ENCODE results near the gene NDFIP2. TPM values are rescaled to one million over a fixed set of nuclear protein-coding genes. Genes with fewer than 3 reads are reported as not detected.

Gene NDFIP2, protein sequence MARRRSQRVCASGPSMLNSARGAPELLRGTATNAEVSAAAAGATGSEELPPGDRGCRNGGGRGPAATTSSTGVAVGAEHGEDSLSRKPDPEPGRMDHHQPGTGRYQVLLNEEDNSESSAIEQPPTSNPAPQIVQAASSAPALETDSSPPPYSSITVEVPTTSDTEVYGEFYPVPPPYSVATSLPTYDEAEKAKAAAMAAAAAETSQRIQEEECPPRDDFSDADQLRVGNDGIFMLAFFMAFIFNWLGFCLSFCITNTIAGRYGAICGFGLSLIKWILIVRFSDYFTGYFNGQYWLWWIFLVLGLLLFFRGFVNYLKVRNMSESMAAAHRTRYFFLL
- 21.2 and 22.7 TPM in 2 replicates for total RNA-seq
- long read RNA-seq, full-length matches to known transcripts, result 88 of 99 reads
- long read RNA-seq, partial matches to known transcripts, result 2 of 99 reads
- long read RNA-seq, other reads (novel, unspliced or antisense), result 9 of 99 reads

DNA sequence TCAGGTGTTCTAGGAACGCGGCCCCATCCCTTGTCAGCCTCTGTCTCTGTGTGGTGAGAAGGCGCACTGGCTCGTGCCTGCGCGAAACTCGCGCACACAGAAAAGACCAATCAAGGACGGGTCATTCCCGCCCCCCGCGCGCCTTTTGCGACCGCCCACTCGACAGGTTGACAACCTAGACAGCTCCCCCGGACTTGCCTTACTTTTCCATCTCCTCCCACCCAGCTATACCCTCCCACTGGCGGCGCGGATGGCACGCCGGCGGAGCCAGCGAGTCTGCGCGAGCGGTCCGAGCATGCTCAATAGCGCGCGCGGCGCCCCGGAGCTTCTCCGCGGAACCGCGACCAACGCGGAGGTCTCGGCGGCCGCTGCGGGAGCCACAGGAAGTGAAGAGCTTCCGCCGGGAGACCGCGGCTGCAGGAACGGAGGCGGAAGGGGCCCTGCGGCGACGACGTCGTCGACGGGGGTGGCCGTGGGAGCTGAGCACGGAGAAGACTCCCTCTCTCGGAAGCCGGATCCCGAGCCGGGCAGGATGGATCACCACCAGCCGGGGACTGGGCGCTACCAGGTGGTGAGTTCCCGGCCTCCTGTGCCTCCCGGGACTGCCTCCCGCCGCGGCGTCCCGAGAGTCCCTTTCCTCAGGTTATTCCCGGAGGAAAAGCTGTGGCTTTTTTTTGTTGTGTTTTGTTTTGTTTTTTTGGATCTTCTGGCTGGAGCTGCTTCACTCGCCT, at the start of gene NDFIP2:
Gene NDFIP2, plus strand, starts transcription at position 202 of the 731 bp plus-strand sequence. Its CDS starts 49 bp downstream, at position 251.
- H3K27me3 Mint-ChIP-seq (ENCODE audit: low read depth), result peaks cover 47% of the 10 kb centered on the region
- peak within 1 kb of the TSS; percentile 93 for H3K4me3 Mint-ChIP-seq
- TF ChIP-seq, protein P1, sequence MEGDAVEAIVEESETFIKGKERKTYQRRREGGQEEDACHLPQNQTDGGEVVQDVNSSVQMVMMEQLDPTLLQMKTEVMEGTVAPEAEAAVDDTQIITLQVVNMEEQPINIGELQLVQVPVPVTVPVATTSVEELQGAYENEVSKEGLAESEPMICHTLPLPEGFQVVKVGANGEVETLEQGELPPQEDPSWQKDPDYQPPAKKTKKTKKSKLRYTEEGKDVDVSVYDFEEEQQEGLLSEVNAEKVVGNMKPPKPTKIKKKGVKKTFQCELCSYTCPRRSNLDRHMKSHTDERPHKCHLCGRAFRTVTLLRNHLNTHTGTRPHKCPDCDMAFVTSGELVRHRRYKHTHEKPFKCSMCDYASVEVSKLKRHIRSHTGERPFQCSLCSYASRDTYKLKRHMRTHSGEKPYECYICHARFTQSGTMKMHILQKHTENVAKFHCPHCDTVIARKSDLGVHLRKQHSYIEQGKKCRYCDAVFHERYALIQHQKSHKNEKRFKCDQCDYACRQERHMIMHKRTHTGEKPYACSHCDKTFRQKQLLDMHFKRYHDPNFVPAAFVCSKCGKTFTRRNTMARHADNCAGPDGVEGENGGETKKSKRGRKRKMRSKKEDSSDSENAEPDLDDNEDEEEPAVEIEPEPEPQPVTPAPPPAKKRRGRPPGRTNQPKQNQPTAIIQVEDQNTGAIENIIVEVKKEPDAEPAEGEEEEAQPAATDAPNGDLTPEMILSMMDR (conservative IDR thresholded peaks at IDR 0.05), result no peak
- peaks cover 22% of the 10 kb centered on the region for H3K4me1 Mint-ChIP-seq
- no peaks in the 10 kb centered on the region for H3K9me3 Mint-ChIP-seq
- H3K27ac Mint-ChIP-seq (ENCODE audit: unreplicated experiment), result peak within 1 kb of the TSS; percentile 85
- H3K36me3 Mint-ChIP-seq (ENCODE audit: low read depth), result no peaks in the 10 kb centered on the region
- peak; percentile 82 for DNase-seq (ENCODE audit: low read depth, low spot score)

DNA sequence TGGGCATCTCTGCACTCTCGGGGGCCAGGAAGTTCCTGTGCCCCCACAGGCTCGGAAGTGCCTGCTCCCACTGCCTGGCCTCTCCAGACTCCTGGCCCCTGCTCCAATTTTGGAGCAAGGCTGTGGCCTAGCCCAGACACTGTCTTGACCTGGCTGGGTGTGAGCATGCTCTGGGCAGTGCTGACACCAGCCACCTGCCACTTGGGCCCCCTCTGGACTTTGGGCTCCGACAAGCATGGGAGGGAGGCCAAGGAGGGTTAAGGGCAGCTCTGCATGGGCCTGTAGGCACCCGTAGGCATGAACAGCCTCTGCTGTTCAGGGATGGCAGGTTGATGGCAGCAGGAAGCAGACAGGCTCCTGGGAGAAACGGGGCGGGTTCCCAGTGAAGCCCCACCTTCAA, 48.9 kb upstream of the NDFIP2 start:
- Mint-ChIP-seq H3K27ac (ENCODE audit: unreplicated experiment) (no peak overlapping the region), H3K4me1 (peaks cover 13% of the 10 kb centered on the region)
- no peak for DNase-seq (ENCODE audit: low read depth, low spot score)

DNA sequence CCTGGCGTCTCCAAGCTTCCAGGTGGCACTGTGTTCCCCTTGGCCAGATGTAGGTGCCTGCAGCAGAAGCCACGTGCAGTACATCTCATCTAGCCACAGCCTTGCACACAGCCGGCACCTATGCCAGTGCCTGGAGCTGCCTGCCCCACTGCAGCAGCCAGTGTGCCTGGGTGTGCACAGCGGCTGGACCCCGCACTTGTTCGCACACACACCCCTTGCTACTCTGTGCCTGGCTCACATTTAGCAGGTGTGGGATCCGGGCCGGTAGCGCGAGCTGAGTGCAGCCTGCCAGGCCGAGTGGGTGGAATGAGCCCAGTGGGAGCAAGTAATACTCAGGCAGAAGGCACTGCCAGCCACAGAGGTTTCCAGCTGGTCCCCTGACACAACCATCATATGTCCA, 48.0 kb upstream of the NDFIP2 start:
- DNase-seq (ENCODE audit: low read depth, low spot score), result no peak
- H3K4me1 Mint-ChIP-seq, result peaks cover 5% of the 10 kb centered on the region
- H3K9me3 Mint-ChIP-seq, result no peaks in the 10 kb centered on the region

More for the DNA sequence above, 48.9 kb upstream of the NDFIP2 start:
- no peaks in the 10 kb centered on the region for H3K36me3 Mint-ChIP-seq (ENCODE audit: low read depth)
- TF ChIP-seq, protein P1 (conservative IDR thresholded peaks at IDR 0.05), result no peak
- H3K4me3 Mint-ChIP-seq, result no peak overlapping the region
- no peaks in the 10 kb centered on the region for H3K9me3 Mint-ChIP-seq
- no peaks in the 10 kb centered on the region for H3K27me3 Mint-ChIP-seq (ENCODE audit: low read depth)

DNA sequence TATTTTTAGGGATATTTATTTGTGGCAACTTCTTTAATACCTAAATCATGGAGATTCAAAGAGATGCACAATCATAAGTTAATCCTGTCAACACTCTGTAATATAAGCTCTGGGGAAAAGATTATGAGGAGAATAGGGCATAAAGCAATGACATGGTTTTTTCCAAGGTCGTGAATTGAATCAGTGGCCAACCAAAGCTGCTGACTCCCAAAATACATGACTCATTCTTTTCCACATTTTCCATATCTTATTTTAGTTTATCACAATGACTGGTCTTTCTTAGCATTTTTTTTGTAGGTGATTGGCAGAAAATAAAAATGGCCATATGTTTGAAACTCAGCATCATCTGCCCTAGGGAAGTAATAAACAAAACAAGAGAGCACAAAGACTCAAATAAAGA, 46.4 kb upstream of the NDFIP2 start:
- TF ChIP-seq, protein P1 (conservative IDR thresholded peaks at IDR 0.05), result no peak

More for the DNA sequence above, 48.0 kb upstream of the NDFIP2 start:
- H3K27ac Mint-ChIP-seq (ENCODE audit: unreplicated experiment), result no peak overlapping the region
- no peak overlapping the region for H3K4me3 Mint-ChIP-seq
- H3K36me3 Mint-ChIP-seq (ENCODE audit: low read depth), result no peaks in the 10 kb centered on the region
- H3K27me3 Mint-ChIP-seq (ENCODE audit: low read depth), result no peaks in the 10 kb centered on the region
- TF ChIP-seq, protein P1 (conservative IDR thresholded peaks at IDR 0.05), result no peak

DNA sequence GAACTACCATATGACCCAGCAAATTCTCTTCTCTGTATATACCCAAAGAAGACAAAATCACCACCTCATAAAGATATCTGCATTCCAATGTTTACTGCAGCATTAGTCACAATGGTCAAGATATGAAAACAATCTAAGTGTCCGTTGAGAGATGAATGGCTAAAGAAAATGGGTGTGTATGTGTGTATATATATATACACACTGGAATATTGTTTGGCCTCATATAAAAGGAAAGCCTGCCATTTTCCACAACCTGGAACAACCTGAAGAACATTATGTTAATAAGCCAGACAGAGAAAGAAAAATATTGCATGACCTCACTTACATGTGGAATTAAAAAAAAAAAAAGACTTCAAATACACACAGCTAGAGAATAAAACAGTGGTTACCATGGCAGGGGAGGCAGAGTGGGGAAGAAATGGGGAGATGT, 45.4 kb upstream of the NDFIP2 start:
- no peak for DNase-seq (ENCODE audit: low read depth, low spot score)
- H3K27me3 Mint-ChIP-seq (ENCODE audit: low read depth), result no peaks in the 10 kb centered on the region
- no peak overlapping the region for H3K4me3 Mint-ChIP-seq
- H3K27ac Mint-ChIP-seq (ENCODE audit: unreplicated experiment), result no peak overlapping the region
- H3K36me3 Mint-ChIP-seq (ENCODE audit: low read depth), result no peaks in the 10 kb centered on the region
- TF ChIP-seq, protein P1 (conservative IDR thresholded peaks at IDR 0.05), result no peak
- no peaks in the 10 kb centered on the region for H3K4me1 Mint-ChIP-seq
- no peaks in the 10 kb centered on the region for H3K9me3 Mint-ChIP-seq

More for the DNA sequence above, 46.4 kb upstream of the NDFIP2 start:
- no peak for DNase-seq (ENCODE audit: low read depth, low spot score)
- Mint-ChIP-seq H3K4me1 (no peaks in the 10 kb centered on the region), H3K27me3 (ENCODE audit: low read depth) (no peaks in the 10 kb centered on the region), H3K9me3 (no peaks in the 10 kb centered on the region), H3K36me3 (ENCODE audit: low read depth) (no peaks in the 10 kb centered on the region), H3K4me3 (no peak overlapping the region), H3K27ac (ENCODE audit: unreplicated experiment) (no peak overlapping the region)

All from neural crest cell (in vitro differentiated cells).